NCI-H2196 (cell line): ENCODE results near the gene PLEKHS1.
"Not testable (repeated sequence)": the region's sequence is repeated elsewhere in the genome, so short reads cannot be mapped to it uniquely, and the experiment has no call there.

Source experiments
- DNase-seq: peaks from one replicate; lab custom pipeline; 2025; ENCODE audit not compliant: unreplicated experiment; lab: John Stamatoyannopoulos, UW

Gene PLEKHS1

GRCh38 chr10:113739577-113739976 lies 11.9 kb upstream of the PLEKHS1 start:
- no peak for DNase-seq

DNA sequence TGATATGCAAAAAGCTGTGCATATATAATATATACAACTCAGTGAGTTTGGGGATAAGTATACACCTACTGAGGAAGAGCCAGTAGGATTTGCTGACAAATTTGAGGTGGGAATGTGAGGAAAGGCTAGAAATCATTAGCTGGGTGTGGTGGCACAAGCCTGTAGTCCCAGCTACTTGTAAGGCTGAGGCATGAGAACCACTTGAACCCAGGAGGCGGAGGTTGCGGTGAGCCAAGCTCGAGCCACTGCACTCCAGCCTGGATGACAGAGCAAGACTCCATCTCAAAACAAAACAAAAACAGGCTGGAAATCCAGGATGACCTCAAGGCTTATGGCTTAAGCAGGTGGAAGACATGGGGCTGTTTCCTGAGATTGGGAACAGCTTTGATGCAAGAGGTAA lies 10.6 kb upstream of the PLEKHS1 start:
- DNase-seq = no peak

DNA sequence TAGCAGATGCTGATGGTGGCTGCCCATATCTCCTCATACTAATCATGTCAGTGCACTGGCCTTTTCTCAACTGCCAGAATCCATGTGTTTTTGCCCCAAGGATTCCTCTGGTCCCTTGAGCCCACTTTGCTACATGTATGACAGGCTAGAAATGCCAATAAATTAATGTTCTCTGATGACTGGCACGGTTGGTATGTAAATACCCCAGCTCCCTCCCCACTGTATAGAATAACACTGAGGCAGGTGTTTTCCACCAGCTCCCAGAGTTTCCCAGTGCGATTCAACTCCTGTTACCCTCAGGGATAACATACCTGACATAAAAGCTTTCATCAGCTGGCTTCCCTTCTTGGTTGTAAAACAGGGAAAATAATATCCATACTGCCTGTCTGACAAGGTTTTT lies 9.0 kb upstream of the PLEKHS1 start:
- DNase-seq = no peak

DNA sequence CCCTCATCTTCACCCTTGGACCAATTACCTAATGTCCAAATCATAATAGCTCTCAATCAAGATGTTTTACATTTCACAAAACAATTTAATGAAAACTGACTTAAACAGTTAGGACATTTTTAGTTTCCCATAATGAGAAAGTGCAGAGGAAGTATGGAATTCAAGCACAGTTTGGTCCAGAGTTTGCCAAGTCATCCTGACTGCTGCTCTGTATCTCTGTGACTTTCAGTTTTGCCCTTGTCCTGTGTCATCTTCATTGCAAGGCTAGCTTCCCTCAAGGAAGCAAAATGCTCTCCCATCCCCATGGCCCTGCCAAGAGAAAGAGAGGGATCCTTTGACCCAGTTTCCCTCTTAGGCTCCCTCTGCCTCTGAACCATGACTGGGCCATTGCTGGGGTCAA lies 7.9 kb upstream of the PLEKHS1 start:
- DNase-seq = no peak

- no peak for DNase-seq
Observed at GRCh38 chr10:113745374-113745773, 6.1 kb upstream of the PLEKHS1 start.

GRCh38 chr10:113746217-113746957 lies 5.1 kb upstream of the PLEKHS1 start:
- no peak for DNase-seq

DNA sequence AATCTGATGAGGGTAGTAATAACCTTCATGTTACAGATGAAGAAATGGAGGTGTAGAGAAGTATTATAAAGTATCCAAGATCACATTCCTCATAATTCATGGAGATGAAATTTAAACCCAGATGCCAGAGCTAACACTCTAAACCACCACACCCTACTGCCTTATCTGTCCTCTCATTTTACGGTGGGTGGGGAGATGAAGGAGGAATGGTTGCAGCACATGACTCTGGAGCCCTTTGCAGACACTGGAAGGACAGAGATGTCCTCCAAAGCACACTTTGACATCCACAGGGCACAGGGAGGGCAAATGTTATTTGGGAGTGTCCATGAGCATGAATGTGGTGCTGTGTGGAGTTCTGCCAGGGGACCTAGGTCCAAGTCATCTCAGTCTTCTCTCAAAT lies 1.1 kb downstream of the PLEKHS1 start:
- DNase-seq = no peak

DNA sequence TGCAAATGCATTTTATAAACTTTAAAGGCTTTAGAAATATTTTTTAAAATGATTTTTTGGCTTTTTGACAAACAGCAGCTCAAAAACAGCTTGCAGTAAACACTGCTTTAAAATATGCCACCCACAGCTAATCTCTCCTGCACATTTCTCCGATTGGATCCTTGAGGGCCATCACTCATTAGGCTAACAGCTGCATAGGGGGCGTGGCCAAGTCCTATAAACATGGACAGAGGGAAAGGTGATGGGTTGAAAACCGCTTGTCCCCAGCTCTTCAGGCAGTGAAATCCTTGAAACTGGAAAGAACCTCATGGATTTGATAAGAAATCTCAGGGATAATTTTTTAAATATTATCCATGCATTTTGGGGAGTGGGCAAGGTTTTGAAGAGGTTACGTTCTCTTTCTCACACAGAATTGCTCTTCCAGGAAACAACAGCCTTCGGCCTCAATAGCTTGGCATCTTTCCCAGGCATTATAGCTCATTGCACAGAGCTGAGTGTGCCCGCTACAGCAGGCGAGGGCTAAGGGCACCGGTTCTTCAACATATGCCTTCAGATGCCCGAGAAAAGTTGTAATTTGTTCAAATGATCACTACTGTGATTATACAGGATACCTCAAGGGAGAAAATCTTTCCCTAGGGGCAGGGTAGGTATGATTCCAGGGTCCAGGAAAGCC lies 1.7 kb downstream of the PLEKHS1 start:
- DNase-seq = no peak

DNA sequence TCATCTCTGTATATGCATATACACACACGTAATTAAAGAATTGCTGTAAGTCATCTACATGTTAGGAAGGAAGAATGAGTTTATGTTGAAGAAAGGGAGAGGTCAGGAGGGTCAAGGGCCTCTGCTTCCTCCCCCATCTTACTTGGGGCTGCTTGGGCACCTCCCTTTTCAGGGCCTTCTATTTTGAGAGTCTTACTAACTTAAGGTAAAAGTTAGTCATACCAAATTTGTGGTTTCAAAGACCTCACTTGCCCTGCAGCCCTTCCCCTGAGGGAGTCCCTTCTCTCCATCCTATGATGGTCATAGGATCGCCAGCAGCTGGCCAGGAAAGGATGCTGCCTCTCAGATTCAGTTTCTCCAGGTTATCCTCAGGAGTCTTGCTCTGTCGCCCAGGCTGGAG lies 2.6 kb downstream of the PLEKHS1 start:
- no peak for DNase-seq

- no peak for DNase-seq
Observed at GRCh38 chr10:113754768-113755167, 3.3 kb downstream of the PLEKHS1 start.

DNA sequence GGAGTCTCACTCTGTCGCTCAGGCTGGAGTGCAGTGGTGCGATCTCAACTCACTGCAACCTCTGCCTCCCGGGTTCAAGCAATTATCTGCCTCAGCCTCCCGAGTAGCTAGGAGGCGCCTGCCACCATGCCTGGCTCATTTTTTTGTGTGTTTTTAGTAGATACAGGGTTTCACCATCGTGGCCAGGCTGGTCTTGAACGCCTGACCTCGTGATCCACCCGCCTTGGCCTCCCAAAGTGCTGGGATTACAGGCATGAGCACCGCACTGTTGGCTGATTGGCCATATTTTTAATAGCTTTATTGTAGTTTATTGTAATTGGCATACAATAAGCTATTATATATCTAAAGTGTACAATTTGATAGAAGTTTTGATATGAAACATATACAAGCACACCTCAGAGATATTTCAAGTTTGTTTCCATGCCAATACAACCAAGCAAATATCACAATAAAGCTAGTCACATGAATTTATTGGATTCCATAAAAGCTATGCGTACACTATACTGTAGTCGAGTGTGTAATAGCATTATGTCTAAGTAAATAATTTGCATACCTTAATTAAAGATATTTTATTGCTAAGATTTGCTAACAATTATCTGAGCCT lies 5.6 kb downstream of the PLEKHS1 start:
- no peak for DNase-seq

- no peak for DNase-seq
Observed at GRCh38 chr10:113762083-113762482, 10.6 kb downstream of the PLEKHS1 start.

DNA sequence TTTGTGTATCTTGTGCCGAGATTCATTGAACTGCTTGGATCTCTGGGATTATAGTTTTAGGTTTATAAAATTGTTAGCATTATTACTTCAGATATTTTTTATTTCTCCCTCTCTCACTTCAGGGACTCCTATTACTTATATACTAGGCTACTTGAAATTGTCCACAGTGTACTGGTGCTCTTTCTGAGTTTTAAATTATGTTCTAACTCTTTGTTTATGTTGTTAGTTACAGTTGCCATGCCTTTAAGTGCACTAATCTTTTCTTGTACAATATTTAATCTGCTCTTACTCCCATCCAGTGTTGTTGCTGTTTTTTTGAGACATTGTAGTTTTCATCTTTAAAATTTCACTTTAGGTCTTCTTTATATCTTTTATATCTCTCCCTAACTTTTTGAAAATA lies 13.1 kb downstream of the PLEKHS1 start:
- DNase-seq = no peak

- DNase-seq = no peak
Observed at GRCh38 chr10:113765910-113766309, 14.4 kb downstream of the PLEKHS1 start.

- no peak for DNase-seq
Observed at GRCh38 chr10:113767222-113767621, 15.7 kb downstream of the PLEKHS1 start.

GRCh38 chr10:113770346-113770745 lies 18.9 kb downstream of the PLEKHS1 start:
- no peak for DNase-seq

DNA sequence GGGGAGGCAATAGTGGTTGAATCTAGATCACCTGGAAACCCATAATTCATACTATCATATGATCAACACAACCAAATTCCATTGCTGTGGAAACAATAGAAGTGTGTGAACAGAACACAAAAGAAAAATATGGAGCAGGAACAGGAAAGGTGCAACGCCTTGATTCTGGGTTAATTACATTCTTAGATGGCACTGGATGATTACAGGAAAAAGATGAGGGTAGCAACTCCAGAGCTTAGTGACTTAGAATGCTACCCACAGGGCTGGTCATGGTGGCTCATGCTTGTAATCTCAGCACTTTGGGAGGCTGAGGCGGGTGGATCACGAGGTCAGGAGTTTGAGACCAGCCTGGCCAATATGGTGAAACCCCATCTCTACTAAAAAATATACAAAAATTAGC lies 19.6 kb downstream of the PLEKHS1 start:
- DNase-seq = not testable (repeated sequence)

DNA sequence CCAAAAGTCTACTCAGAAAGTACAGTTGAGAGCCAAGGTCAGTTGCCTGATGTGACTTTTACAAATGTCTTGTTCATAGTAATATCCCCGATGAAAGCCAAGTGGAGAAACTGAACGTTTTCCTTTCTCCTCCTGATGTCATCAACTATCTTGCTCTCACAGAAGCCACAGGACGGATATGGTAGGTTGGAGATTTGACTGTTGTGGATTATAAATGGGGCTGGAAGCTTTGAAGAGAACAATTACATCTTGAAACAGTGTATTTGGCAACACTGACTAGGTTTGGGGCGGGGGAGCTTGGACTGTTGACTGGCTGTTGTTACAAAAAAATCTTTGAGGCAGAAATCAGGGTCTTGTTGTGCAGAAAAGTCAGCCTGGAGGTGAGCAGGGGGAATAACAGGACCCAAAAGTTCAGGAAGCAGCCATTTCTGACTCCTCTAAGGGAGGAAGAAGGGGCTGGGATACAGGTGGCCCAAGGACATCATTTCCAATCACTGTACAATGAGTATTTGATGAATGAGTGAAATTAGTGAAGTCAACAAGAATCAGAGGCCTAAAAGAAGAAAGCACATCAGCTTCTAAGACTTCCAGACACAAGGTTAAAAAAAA lies 24.3 kb downstream of the PLEKHS1 start:
- DNase-seq = no peak

- no peak for DNase-seq
Observed at GRCh38 chr10:113776553-113776952, 25.1 kb downstream of the PLEKHS1 start.

DNA sequence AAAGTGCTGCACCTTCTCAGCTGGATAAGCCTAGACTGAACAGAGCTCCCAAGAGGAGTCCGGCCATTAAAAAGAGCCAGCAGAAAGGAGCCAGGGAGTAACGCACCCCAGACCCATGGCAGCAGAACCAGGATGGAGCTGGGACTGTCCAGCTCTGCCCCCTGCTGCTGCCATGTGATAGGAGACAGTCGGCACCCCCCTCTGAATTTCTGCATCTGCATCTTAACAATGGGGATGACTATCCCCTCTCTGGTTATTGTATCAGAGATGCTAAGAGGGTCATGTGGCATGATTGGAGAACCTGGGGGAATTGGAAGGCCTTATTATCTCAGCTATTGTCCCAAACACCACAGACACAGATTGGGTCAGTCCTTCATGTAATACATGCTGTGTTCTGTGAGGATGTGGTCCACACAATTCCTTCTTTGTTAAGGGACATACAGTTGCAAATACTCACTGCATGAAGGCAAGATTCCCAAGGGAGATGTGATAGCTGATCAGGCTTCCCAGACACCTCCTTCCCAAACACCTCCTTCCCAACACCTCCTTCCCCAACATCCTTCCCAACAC lies 29.3 kb downstream of the PLEKHS1 start:
- DNase-seq = no peak

DNA sequence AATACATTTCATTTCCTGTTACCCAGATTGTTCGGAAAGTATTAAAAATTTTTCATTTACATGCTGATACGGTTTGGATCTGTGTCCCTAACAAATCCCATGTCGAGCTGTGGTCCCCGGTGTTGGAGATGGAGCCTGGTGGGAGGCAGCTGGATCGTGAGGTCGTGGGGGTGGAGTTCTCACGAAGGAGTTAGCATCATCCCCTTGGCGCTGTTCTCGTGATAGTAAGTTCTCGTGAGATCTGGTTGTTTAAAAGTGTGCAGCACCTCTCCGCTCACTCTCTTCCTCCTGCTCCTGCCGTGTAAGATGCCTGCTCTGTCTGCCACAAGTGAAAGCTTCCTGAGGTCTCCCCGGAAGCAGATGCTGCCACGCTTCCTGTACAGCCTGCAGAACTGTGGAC lies 30.9 kb downstream of the PLEKHS1 start:
- no peak for DNase-seq
